Ascending aorta (tissue), 2 donors: ENCODE data around the gene BCAS1. TPM values are rescaled to one million over a fixed set of nuclear protein-coding genes. Genes with fewer than 3 reads are reported as not detected.
"Not testable (repeated sequence)": the region's sequence is repeated elsewhere in the genome, so short reads cannot be mapped to it uniquely, and the experiment has no call there.

Experiments used
- DNase-seq, 2 donors: peaks; one replicate each; pipeline ENCODE4 v3.0.0-alpha.2; 2019; ENCODE audit warnings: low spot score in 2 of 2
- H3K27ac ChIP-seq, 2 donors: fragments of 200-600 bp; sonication (generic); one replicate each; pipeline ENCODE4 v1.5.1; 2016 to 2017; ENCODE audit warnings: mild to moderate bottlenecking in 1 of 2
- H3K27me3 ChIP-seq: fragments of 200-600 bp; sonication (generic); one replicate; pipeline ENCODE4 v1.5.1; 2017
- H3K36me3 ChIP-seq, 2 donors: fragments of 200-600 bp; sonication (generic); one replicate each; pipeline ENCODE4 v1.5.1; 2016
- H3K4me1 ChIP-seq, 2 donors: fragments of 200-600 bp; sonication (generic); one replicate each; pipeline ENCODE4 v1.5.1; 2016 to 2017; ENCODE audit warnings: mild to moderate bottlenecking in 1 of 2
- H3K4me3 ChIP-seq, 2 donors: fragments of 200-600 bp; sonication (generic); one replicate each; pipeline ENCODE4 v1.5.1; 2016 to 2017; ENCODE audit warnings: mild to moderate bottlenecking in 1 of 2
- H3K9me3 ChIP-seq, 2 donors: fragments of 200-600 bp; sonication (generic); one replicate each; pipeline ENCODE4 v1.5.1; 2016
- CTCF ChIP-seq, 3 experiments: fragments of 200-600 bp in 2 of 3; fragments of 450-650 bp in 1 of 3; sonication (generic) in 2 of 3; IDR thresholded peaks; one replicate each; pipeline ENCODE4 v1.5.1; 2016 to 2019; ENCODE audit warnings: antibody characterized with exemption in 3 of 3, mild to moderate bottlenecking in 1 of 3, moderate library complexity in 1 of 3
- intact Hi-C: fragments of 100-400 bp; cut with DNase I; formaldehyde crosslinking; loops from one replicate; pipeline ENCODE4 v1.15.1; 2023
- total RNA-seq: library from RNA; depleted of rRNA; stranded (reverse); fragments of >200 nt; gene quantifications from one replicate; pipeline ENCODE4 v1.1.0, GENCODE V29; 2016

The BCAS1 gene
- total RNA-seq, 1 donor from 2014 or later = not detected

- no peaks in the 10 kb centered on the region for H3K36me3 ChIP-seq
- peaks cover 0 to 13% of the 10 kb centered on the region in 2 donors for H3K4me1 ChIP-seq
- no peak for TF ChIP-seq CTCF (IDR thresholded peaks at IDR 0.05)
- intact Hi-C loops = loop anchor here (5.0 kb wide), 1 partner anchor 125 kb away; no protein-coding TSS in a partner anchor
- no peaks in the 10 kb centered on the region for H3K9me3 ChIP-seq
- H3K4me3 ChIP-seq = no peak overlapping the region
- no peaks in the 10 kb centered on the region for H3K27me3 ChIP-seq
- H3K27ac ChIP-seq = no peak overlapping the region
- DNase-seq = no peak
Measured at GRCh38 chr20:53937339-53937741, 133.1 kb downstream of the BCAS1 start.

GRCh38 chr20:53935344-53936084, 134.9 kb downstream of the BCAS1 start:
- TF ChIP-seq CTCF (IDR thresholded peaks at IDR 0.05) = no peak
- intact Hi-C loops = loop anchor here (5.0 kb wide), 1 partner anchor 127 kb away; no protein-coding TSS in a partner anchor
- Histone ChIP-seq H3K36me3 (no peaks in the 10 kb centered on the region), H3K4me1 (peaks cover 0 to 13% of the 10 kb centered on the region in 2 donors), H3K27me3 (no peaks in the 10 kb centered on the region), H3K27ac (peak overlapping the region; percentile 51 to 75), H3K4me3 (no peak overlapping the region), H3K9me3 (no peaks in the 10 kb centered on the region)
- DNase-seq = no peak

- TF ChIP-seq CTCF (IDR thresholded peaks at IDR 0.05) = no peak
- Histone ChIP-seq H3K27me3 (no peaks in the 10 kb centered on the region), H3K36me3 (no peaks in the 10 kb centered on the region), H3K4me1 (peaks cover 0 to 9% of the 10 kb centered on the region in 2 donors), H3K27ac (peak overlapping the region; percentile 51 to 75), H3K9me3 (no peaks in the 10 kb centered on the region), H3K4me3 (no peak overlapping the region)
- intact Hi-C loops = loop anchor here (5.0 kb wide), 1 partner anchor 128 kb away; no protein-coding TSS in a partner anchor
- DNase-seq = no peak
Measured at GRCh38 chr20:53934421-53935343, 135.7 kb downstream of the BCAS1 start.

- intact Hi-C loops = no loop called here
- Histone ChIP-seq H3K4me3 (no peak overlapping the region), H3K36me3 (no peaks in the 10 kb centered on the region), H3K9me3 (no peaks in the 10 kb centered on the region), H3K27ac (no peak overlapping the region), H3K4me1 (peaks cover 0 to 3% of the 10 kb centered on the region in 2 donors), H3K27me3 (no peaks in the 10 kb centered on the region)
- no peak for DNase-seq
- TF ChIP-seq CTCF (IDR thresholded peaks at IDR 0.05) = no peak
Measured at GRCh38 chr20:53933232-53933846, 137.1 kb downstream of the BCAS1 start.

GRCh38 chr20:53932655-53933192, 137.7 kb downstream of the BCAS1 start:
- H3K4me1 ChIP-seq, intact Hi-C loops, H3K9me3 ChIP-seq, H3K4me3 ChIP-seq, H3K36me3 ChIP-seq, DNase-seq, H3K27ac ChIP-seq, H3K27me3 ChIP-seq: not testable (repeated sequence)
